ENCODE measurements around the gene UMODL1. TPM values are rescaled to one million over a fixed set of nuclear protein-coding genes. Genes with fewer than 3 reads are reported as not detected.

UMODL1 gene
- total RNA-seq (2022; extraction: Qiagen RNA extraction; ENCODE audit: low read depth): not detected in 5 replicates

DNA sequence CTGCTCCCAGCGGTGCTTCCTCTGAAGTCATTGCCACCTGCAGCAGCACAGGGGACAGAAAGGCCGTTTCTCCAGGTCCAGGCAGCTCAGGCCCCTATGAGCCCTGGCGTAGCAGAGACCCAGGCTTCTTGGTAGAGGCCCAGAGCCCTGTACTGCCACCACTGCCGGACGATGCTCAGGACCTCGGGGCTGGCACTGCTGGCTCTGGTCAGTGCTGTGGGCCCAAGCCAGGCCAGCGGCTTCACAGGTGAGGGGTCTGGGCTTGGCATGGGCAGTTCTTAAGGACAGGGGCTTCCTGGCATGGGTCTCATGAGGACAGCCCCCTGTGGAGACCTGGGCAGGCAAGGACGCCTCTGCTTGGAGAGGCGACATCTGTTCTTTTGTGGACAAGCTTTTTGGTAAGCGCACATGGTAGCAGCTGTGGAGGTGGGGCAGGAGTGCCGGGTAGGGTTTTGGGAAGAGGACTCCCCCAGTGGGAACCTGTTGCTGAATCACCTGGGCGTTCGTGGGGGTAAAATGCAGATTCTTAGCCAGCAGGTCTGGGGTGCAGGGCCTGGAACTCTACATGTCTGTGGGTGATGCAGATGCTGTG, at the start of gene UMODL1:
TSS of gene UMODL1 (plus strand) at position 172 of the 592 bp plus-strand sequence. CDS start at position 172, 0 bp downstream.

Other genes with a start within 250 kb of the UMODL1 start
- 2.9 to 3.7 TPM (median 3.2 TPM) in 5 replicates for gene PRDM15, start 192.0 kb upstream of the UMODL1 start, total RNA-seq (2022; extraction: Qiagen RNA extraction; ENCODE audit: low read depth)
- gene C2CD2, start 117.3 kb upstream of the UMODL1 start, total RNA-seq (2022; extraction: Qiagen RNA extraction; ENCODE audit: low read depth): 5.8 to 8.4 TPM (median 6.5 TPM) in 5 replicates
- gene ZBTB21, start 61.0 kb upstream of the UMODL1 start, total RNA-seq (2022; extraction: Qiagen RNA extraction; ENCODE audit: low read depth): 4.1 to 6.1 TPM (median 5.2 TPM) in 5 replicates
- 2.3 to 2.8 TPM (median 2.6 TPM) in 5 replicates for gene ABCG1, start 147.8 kb downstream of the UMODL1 start, total RNA-seq (2022; extraction: Qiagen RNA extraction; ENCODE audit: low read depth)
- not detected in 5 replicates for gene TFF3, start 244.1 kb downstream of the UMODL1 start, total RNA-seq (2022; extraction: Qiagen RNA extraction; ENCODE audit: low read depth)